K562 (cell line): ENCODE measurements around the gene PABPC1L. TPM values are rescaled to one million over a fixed set of nuclear protein-coding genes. Genes with fewer than 3 reads are reported as not detected.

Experiments used
- ATAC-seq: fragments of 200-7000 bp; cut with Tn5 transposase; 3 replicates; pipeline ENCODE4 v1.9.1; 2020; ENCODE audit warnings: moderate library complexity
- BruUV-seq: library from RNA; stranded (reverse); fragments of 400-500 nt; replicated peaks from 2 replicates; lab custom pipeline; 2021; lab: Mats Ljungman, UMichigan
- CTCF ChIA-PET: fragments of 300-600 bp; formaldehyde crosslinking; extraction: SDS; loops from one replicate; lab custom pipeline; 2021; ENCODE audit warnings: low intra/inter-chr PET ratio; lab: Yijun Ruan, JAX
- POLR2A ChIA-PET: fragments of 300-600, 350-650 bp; sonication (Branson Sonifier 250); formaldehyde crosslinking; extraction: SDS; loops from one replicate; lab custom pipeline; 2021; ENCODE audit warnings: antibody characterized with exemption, inconsistent platforms; lab: Yijun Ruan, JAX
- DNase-seq, 4 experiments: peaks; one replicate each; pipeline versions ENCODE4 v3.0.0 to v3.0.0-alpha.2; 2011 to 2018; ENCODE audit warnings: low spot score in 3 of 4, mixed read lengths in 3 of 4; ENCODE audit errors: extremely low read depth in 1 of 4
- FAIRE-seq: peaks from 2 replicates; lab custom pipeline; 2011; peaks lifted over from hg19 to GRCh38; lab: Jason Lieb, UNC
- H2AFZ ChIP-seq: 2 replicates; pipeline ENCODE4 v1.6.0; 2011; ENCODE audit warnings: low read depth, low read length, control low read depth, inconsistent platforms
- H3K27ac ChIP-seq: fragments of 200-600 bp; 3 replicates; pipeline ENCODE4 v1.8.0; 2011; ENCODE audit warnings: low read depth, mild to moderate bottlenecking, control low read depth, inconsistent platforms, low read length, moderate library complexity, mixed read lengths; ENCODE audit errors: extremely low read depth
- H3K27me3 ChIP-seq, 2 experiments: fragments of 300-600 bp in 1 of 2; 2 replicates in 1 of 2; 3 replicates in 1 of 2; pipeline versions ENCODE4 v1.6.0 to v1.8.0; 2011; ENCODE audit warnings: inconsistent platforms in 2 of 2, low read length in 2 of 2, mild to moderate bottlenecking in 1 of 2, mixed read lengths in 1 of 2, moderate library complexity in 1 of 2; ENCODE audit not compliant: control insufficient read depth in 2 of 2, insufficient read depth in 2 of 2
- H3K36me3 ChIP-seq: fragments of 300-600 bp; 3 replicates; pipeline ENCODE4 v1.8.0; 2011; ENCODE audit warnings: mild to moderate bottlenecking, low read length, inconsistent platforms; ENCODE audit not compliant: control insufficient read depth, insufficient read depth
- H3K4me1 ChIP-seq, 2 experiments: fragments of 200-600 bp in 1 of 2; replicated peaks in 1 of 2; 2 replicates in 1 of 2; 3 replicates in 1 of 2; pipeline versions ENCODE4 v1.5.1 to v1.8.0; 2011; ENCODE audit warnings: inconsistent platforms in 2 of 2, low read length in 2 of 2, mild to moderate bottlenecking in 1 of 2, mixed read lengths in 1 of 2, moderate library complexity in 1 of 2; ENCODE audit not compliant: control insufficient read depth in 2 of 2, insufficient read depth in 2 of 2
- H3K4me2 ChIP-seq: 2 replicates; pipeline ENCODE4 v1.6.1; 2011; ENCODE audit warnings: low read length, control low read depth, inconsistent platforms, mixed read lengths; ENCODE audit not compliant: insufficient read depth
- H3K4me3 ChIP-seq: fragments of 200-600 bp; sonication (generic), shearing (Covaris generic); 2 replicates; pipeline ENCODE4 v1.5.1; 2016; ENCODE audit warnings: control low read depth, inconsistent platforms
- H3K79me2 ChIP-seq: fragments of 200-600 bp; 3 replicates; pipeline ENCODE4 v1.8.0; 2011; ENCODE audit warnings: low read length, inconsistent platforms; ENCODE audit not compliant: control insufficient read depth, insufficient read depth
- H3K9ac ChIP-seq, 2 experiments: 2 replicates each; pipeline versions ENCODE4 v1.6.0 to v1.6.1; 2011; ENCODE audit warnings: low read depth in 2 of 2, low read length in 2 of 2, control low read depth in 1 of 2, inconsistent platforms in 1 of 2, mild to moderate bottlenecking in 1 of 2, mixed read lengths in 1 of 2; ENCODE audit not compliant: insufficient read depth in 1 of 2
- H3K9me1 ChIP-seq: one replicate; pipeline ENCODE4 v1.6.0; 2011; ENCODE audit warnings: inconsistent platforms, mild to moderate bottlenecking, low read length, moderate library complexity; ENCODE audit not compliant: control insufficient read depth, insufficient read depth
- H3K9me3 ChIP-seq: replicated peaks from 2 replicates; pipeline ENCODE4 v1.5.1; 2011; ENCODE audit warnings: low read depth, low read length, inconsistent platforms; ENCODE audit not compliant: control insufficient read depth, insufficient read depth
- H4K20me1 ChIP-seq: replicated peaks from 2 replicates; pipeline ENCODE4 v1.6.1; 2011; ENCODE audit warnings: low read length, inconsistent platforms, mixed read lengths; ENCODE audit not compliant: control insufficient read depth, insufficient read depth
- DDX20 ChIP-seq: fragments of 450-650 bp; IDR thresholded peaks from 2 replicates; pipeline ENCODE4 v1.6.1; 2016; ENCODE audit warnings: missing genetic modification characterization, low read depth, mild to moderate bottlenecking, missing compliant biosample characterization, moderate library complexity
- JUNB ChIP-seq: fragments of 450-650 bp; formaldehyde crosslinking; conservative IDR thresholded peaks from 2 replicates; pipeline ENCODE4 v1.4.0; 2020; ENCODE audit warnings: mild to moderate bottlenecking
- SPI1 ChIP-seq: IDR thresholded peaks from 2 replicates; pipeline ENCODE4 v1.6.1; 2011; ENCODE audit warnings: low read depth, low read length, control low read depth, borderline replicate concordance
- WGBS: fragments of 100-300 bp; shearing (Covaris generic); methylation state at CpG from one replicate; pipeline ENCODE4 v1.1.6; 2016; ENCODE audit warnings: low coverage, mixed read lengths; ENCODE audit not compliant: insufficient coverage; ENCODE audit errors: missing lambda C conversion rate; 5-methylcytosine and 5-hydroxymethylcytosine counted together
- in situ Hi-C: fragments of 300-500 bp; cut with MboI; formaldehyde crosslinking; loops from 4 replicates; pipeline ENCODE4 v1.15.0; 2018; ENCODE audit warnings: inconsistent platforms, mixed read lengths
- intact Hi-C: fragments of 100-400 bp; cut with micrococcal nuclease; formaldehyde crosslinking; loops from 2 replicates; pipeline ENCODE4 v1.14.2; 2022
- polyA plus RNA-seq, 8 experiments: library from polyadenylated mRNA; depleted of rRNA in 4 of 8; stranded (reverse) in 5 of 8; unstranded in 3 of 8; fragments of >200 nt; fragmentation: Nextera tagmentation in 2 of 8; fragmentation: Illumina TruSeq in 1 of 8; extraction: Ambion mirVana in 2 of 8; extraction: Trizol in 1 of 8; gene quantifications; 2 replicates each; pipeline versions ENCODE4 v1.2.1 to v1.2.3, GENCODE V29; 2011 to 2014; ENCODE audit warnings: inconsistent platforms in 1 of 8, missing spikeins in 1 of 8
- total RNA-seq, 7 experiments: library from RNA; depleted of rRNA in 6 of 7; stranded (reverse); fragments of >200 nt in 6 of 7; fragmentation: Illumina TruSeq in 2 of 7; extraction: Trizol in 2 of 7; gene quantifications; 2 replicates each; pipeline versions ENCODE4 v1.2.1 to v1.2.3, GENCODE V29; 2011 to 2021; ENCODE audit warnings: low replicate concordance in 1 of 7

PABPC1L gene
- total and polyA plus RNA-seq, 9 of the 15 experiments (the other 6 are each of a cell fraction or from before 2014, with no cell fraction given) = 6.0 to 90.3 (median 15.8) TPM

GRCh38 chr20:44967207-44967807 lies 57.4 kb downstream of the PABPC1L start:
- peak overlapping the region; percentile 73; the same call in 1 of the 3 replicates for H3K27ac ChIP-seq
- peaks cover 64% of the 10 kb centered on the region for H3K79me2 ChIP-seq
- H3K9me1 ChIP-seq = no peaks in the 10 kb centered on the region
- FAIRE-seq (no peak), DNase-seq (peak in 1 of 4 experiments; percentile 35), ATAC-seq (0 out of 3 replicates have a peak, but pooled peaks have one; percentile 6)
- H3K9me3 ChIP-seq = no peaks in the 10 kb centered on the region
- peak overlapping the region; percentile 92 for H3K4me2 ChIP-seq
- POLR2A ChIA-PET = interaction anchor here (0.7 to 1.5 kb wide), 8 partner anchors 8 to 349 kb away, joined by 3 to 7 read pairs (median 4); no protein-coding TSS in a partner anchor
- in situ Hi-C loops = no loop called here
- H3K36me3 ChIP-seq = peaks cover 10% of the 10 kb centered on the region; the same call in 2 of the 3 replicates
- H2AFZ ChIP-seq = peak overlapping the region; percentile 98; the same call in 1 of the 2 replicates
- peak overlapping the region; percentile 96 for H3K4me3 ChIP-seq
- CTCF ChIA-PET = no interaction called here
- TSS peak; percentile 46 for BruUV-seq
- 1% methylated on average over 5 of the region's 5 CpGs for WGBS
- H3K27me3 ChIP-seq = no peaks in the 10 kb centered on the region
- TF ChIP-seq JUNB (CRISPR knock-in tag) = no peak
- TF ChIP-seq SPI1 = peak; percentile 77; the same call in 1 of the 2 replicates
- TF ChIP-seq DDX20 (tag) = no peak
- peak overlapping the region; percentile 90 to 98 for H3K9ac ChIP-seq
- H4K20me1 ChIP-seq = peaks cover 7% of the 10 kb centered on the region; the same call in 1 of the 2 replicates
- peaks cover 14 to 45% of the 10 kb centered on the region in 2 experiments for H3K4me1 ChIP-seq
- intact Hi-C loops = no loop called here
